ENCODE results near the gene EIF1AD.

- no peak for TF ChIP-seq CTCF (IDR thresholded peaks at IDR 0.05)
- TF ChIP-seq POLR2A (IDR thresholded peaks at IDR 0.05) = no peak
- TF ChIP-seq EP300 (IDR thresholded peaks at IDR 0.05) = no peak
Measured at GRCh38 chr11:66044757-66045156, 42.8 kb upstream of the EIF1AD start.
